ENCODE results near the gene RANBP10.
"Not testable (repeated sequence)": the region's sequence is repeated elsewhere in the genome, so short reads cannot be mapped to it uniquely, and the experiment has no call there.

The RANBP10 gene

GRCh38 chr16:67760956-67761230 is 45.5 kb downstream of the RANBP10 start:
- TF ChIP-seq CTCF (IDR thresholded peaks at IDR 0.05; ENCODE audit: borderline replicate concordance, insufficient read depth, low read depth, low read length), result no peak
- H3K4me3 ChIP-seq (ENCODE audit: low read depth, low read length), result no peak overlapping the region

GRCh38 chr16:67760206-67760955 is 46.0 kb downstream of the RANBP10 start:
- no peak overlapping the region for H3K4me3 ChIP-seq (ENCODE audit: low read depth, low read length)
- no peak for TF ChIP-seq CTCF (IDR thresholded peaks at IDR 0.05; ENCODE audit: borderline replicate concordance, insufficient read depth, low read depth, low read length)

GRCh38 chr16:67758966-67759365 is 47.4 kb downstream of the RANBP10 start:
- no peak for TF ChIP-seq CTCF (IDR thresholded peaks at IDR 0.05; ENCODE audit: borderline replicate concordance, insufficient read depth, low read depth, low read length)
- H3K4me3 ChIP-seq (ENCODE audit: low read depth, low read length), result no peak overlapping the region

GRCh38 chr16:67758006-67758405 is 48.4 kb downstream of the RANBP10 start:
- no peak for TF ChIP-seq CTCF (IDR thresholded peaks at IDR 0.05; ENCODE audit: borderline replicate concordance, insufficient read depth, low read depth, low read length)
- no peak overlapping the region for H3K4me3 ChIP-seq (ENCODE audit: low read depth, low read length)

- no peak for TF ChIP-seq CTCF (IDR thresholded peaks at IDR 0.05; ENCODE audit: borderline replicate concordance, insufficient read depth, low read depth, low read length)
- no peak overlapping the region for H3K4me3 ChIP-seq (ENCODE audit: low read depth, low read length)
These were observed 53.7 kb downstream of the RANBP10 start for GRCh38 chr16:67752641-67753040.

GRCh38 chr16:67751331-67751730 is 55.0 kb downstream of the RANBP10 start:
- H3K4me3 ChIP-seq (ENCODE audit: low read depth, low read length), result not testable (repeated sequence)

- H3K4me3 ChIP-seq (ENCODE audit: low read depth, low read length), result no peak overlapping the region
- no peak for TF ChIP-seq CTCF (IDR thresholded peaks at IDR 0.05; ENCODE audit: borderline replicate concordance, insufficient read depth, low read depth, low read length)
These were observed 55.9 kb downstream of the RANBP10 start for GRCh38 chr16:67750466-67750865.
